Measurements from ENCODE around the gene ITIH3.

ITIH3 gene

DNA sequence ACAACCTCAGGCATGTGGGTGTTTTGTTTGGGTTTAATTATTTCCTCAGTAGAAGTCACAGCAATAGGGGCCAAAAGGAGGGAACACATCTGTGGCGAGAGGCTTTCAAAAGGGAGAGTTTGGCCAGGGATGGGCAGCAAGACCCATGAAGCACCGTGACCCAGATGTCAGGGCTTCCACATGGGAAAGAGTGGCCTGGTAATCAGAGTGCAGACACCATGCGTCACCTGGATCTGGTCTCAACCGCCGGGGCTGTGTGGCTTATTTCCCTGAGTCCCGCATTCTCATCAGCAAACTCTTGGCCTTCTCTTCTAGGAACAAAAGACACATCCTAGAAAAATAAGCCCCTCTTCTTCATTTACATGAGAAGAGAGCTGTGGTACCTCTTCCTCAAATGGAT lies 52.6 kb downstream of the ITIH3 start:
- in situ Hi-C loops (cut with HindIII; ENCODE audit: low sequenced_read_pairs) = no loop called here
- no peak overlapping the region for H3K4me3 ChIP-seq (ENCODE audit: low read depth, low read length)

DNA sequence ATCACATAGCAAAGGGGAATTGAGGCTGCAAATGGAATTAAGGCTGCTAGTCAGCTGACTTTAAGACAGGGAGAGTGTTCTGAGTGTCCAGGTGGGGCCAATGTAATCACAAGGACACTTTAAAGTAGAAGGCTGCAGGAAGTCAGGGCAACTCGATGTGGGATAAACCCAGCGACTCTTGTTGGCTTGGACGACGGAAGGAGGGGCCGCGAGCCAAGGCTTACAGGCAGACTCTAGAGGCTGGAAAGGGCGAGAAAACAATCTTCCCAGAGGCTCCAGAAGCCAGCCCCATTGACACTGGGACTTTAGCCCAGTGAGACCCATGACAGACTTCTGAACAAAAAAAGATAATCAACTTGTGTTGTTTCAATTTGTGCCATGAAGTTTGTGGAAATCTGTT lies 53.1 kb downstream of the ITIH3 start:
- H3K4me3 ChIP-seq (ENCODE audit: low read depth, low read length) = no peak overlapping the region
- TF ChIP-seq, protein P1, sequence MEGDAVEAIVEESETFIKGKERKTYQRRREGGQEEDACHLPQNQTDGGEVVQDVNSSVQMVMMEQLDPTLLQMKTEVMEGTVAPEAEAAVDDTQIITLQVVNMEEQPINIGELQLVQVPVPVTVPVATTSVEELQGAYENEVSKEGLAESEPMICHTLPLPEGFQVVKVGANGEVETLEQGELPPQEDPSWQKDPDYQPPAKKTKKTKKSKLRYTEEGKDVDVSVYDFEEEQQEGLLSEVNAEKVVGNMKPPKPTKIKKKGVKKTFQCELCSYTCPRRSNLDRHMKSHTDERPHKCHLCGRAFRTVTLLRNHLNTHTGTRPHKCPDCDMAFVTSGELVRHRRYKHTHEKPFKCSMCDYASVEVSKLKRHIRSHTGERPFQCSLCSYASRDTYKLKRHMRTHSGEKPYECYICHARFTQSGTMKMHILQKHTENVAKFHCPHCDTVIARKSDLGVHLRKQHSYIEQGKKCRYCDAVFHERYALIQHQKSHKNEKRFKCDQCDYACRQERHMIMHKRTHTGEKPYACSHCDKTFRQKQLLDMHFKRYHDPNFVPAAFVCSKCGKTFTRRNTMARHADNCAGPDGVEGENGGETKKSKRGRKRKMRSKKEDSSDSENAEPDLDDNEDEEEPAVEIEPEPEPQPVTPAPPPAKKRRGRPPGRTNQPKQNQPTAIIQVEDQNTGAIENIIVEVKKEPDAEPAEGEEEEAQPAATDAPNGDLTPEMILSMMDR (IDR thresholded peaks at IDR 0.05; ENCODE audit: low read depth, low read length, missing control alignments) = no peak
- in situ Hi-C loops (cut with HindIII; ENCODE audit: low sequenced_read_pairs) = no loop called here
- DNase-seq (ENCODE audit: low read depth) = no peak

More for the DNA sequence above, 52.6 kb downstream of the ITIH3 start:
- DNase-seq (ENCODE audit: low read depth) = no peak
- TF ChIP-seq, protein P1 (IDR thresholded peaks at IDR 0.05; ENCODE audit: low read depth, low read length, missing control alignments) = no peak

DNA sequence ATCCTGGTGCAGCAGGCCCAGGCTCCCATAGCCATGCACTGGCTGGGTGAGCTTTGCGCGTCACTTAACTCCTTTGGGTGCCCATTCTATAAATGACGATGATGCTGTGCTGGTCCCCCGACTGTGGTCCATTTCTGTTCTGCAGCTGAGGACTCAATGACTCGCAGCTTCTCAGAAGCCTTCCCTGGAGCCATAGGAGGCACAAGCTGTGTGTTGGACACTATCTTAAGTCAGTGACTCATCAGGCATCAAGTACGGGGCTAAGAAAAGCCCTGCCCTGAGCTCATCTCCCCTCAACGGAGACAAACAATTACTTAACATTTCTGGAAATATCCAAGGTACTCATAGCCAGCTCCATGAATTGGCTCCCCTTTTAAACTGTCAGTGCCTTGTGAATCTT lies 54.0 kb downstream of the ITIH3 start:
- DNase-seq (ENCODE audit: low read depth) = peak; percentile 31
- TF ChIP-seq, protein P1 (IDR thresholded peaks at IDR 0.05; ENCODE audit: low read depth, low read length, missing control alignments) = no peak
- in situ Hi-C loops (cut with HindIII; ENCODE audit: low sequenced_read_pairs) = no loop called here
- H3K4me3 ChIP-seq (ENCODE audit: low read depth, low read length) = no peak overlapping the region

DNA sequence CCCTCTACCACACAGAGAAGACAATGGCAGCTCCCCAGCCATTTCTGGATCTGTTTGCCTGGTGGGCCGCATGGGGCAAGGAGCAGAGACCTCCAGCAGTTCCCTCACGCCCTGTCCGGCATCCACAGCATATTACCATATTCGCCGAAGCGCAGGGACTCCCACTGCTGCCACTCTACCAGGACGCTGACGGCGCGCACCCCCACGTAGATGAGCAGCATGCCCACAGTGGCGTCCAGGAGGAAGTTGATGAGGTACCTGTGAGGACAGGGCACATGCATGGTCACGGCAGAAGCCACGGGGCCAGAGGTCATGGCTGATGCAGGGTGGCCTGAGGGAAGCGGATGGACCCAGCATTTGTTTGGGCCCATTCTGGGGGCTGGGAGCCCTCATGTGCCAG lies 55.1 kb downstream of the ITIH3 start:
- H3K4me3 ChIP-seq (ENCODE audit: low read depth, low read length) = no peak overlapping the region
- TF ChIP-seq, protein P1 (IDR thresholded peaks at IDR 0.05; ENCODE audit: low read depth, low read length, missing control alignments) = no peak
- DNase-seq (ENCODE audit: low read depth) = no peak
- in situ Hi-C loops (cut with HindIII; ENCODE audit: low sequenced_read_pairs) = no loop called here

DNA sequence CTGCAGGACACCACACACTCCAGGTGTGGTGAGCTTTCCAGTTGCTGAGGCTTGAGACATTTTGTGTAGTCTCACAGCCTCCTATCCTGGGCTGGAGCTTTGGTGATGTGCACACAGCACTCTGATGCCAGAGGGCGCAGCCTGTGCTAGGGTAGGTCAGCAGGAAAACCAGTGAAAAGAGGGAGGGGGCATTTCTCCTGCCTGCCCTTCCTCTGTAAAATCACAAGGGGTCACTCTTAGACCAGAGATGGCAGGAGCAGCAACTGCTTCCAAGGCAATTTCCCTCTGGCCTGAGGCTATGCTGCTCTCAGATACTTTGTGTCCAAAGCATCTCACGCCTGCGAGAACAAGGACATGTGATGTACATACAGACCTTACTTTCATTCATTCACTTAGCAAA lies 56.8 kb downstream of the ITIH3 start:
- no peak overlapping the region for H3K4me3 ChIP-seq (ENCODE audit: low read depth, low read length)
- in situ Hi-C loops (cut with HindIII; ENCODE audit: low sequenced_read_pairs) = no loop called here
- TF ChIP-seq, protein P1 (IDR thresholded peaks at IDR 0.05; ENCODE audit: low read depth, low read length, missing control alignments) = peak; percentile 68
- peak; percentile 11 for DNase-seq (ENCODE audit: low read depth)

DNA sequence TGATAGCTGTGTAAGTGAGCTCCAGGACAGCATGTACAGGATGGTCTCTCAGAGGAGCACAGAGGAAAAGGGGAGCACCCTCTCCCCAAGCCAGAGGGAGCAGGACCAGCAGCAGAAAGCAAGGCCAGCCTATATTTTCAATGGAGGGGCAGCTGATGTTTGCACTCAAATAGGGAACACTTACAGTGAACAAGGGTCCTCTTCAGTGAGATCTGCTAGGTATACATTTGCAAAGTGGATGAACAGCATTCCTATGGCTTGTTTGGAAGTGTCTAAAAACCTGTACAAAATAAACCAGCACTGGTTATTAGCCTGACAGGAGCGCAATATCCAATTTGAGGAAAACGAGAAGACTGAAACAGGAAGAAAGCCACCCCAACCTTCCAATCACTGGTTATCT lies 57.8 kb downstream of the ITIH3 start:
- no peak overlapping the region for H3K4me3 ChIP-seq (ENCODE audit: low read depth, low read length)
- in situ Hi-C loops (cut with HindIII; ENCODE audit: low sequenced_read_pairs) = no loop called here
- TF ChIP-seq, protein P1 (IDR thresholded peaks at IDR 0.05; ENCODE audit: low read depth, low read length, missing control alignments) = no peak
- no peak for DNase-seq (ENCODE audit: low read depth)

DNA sequence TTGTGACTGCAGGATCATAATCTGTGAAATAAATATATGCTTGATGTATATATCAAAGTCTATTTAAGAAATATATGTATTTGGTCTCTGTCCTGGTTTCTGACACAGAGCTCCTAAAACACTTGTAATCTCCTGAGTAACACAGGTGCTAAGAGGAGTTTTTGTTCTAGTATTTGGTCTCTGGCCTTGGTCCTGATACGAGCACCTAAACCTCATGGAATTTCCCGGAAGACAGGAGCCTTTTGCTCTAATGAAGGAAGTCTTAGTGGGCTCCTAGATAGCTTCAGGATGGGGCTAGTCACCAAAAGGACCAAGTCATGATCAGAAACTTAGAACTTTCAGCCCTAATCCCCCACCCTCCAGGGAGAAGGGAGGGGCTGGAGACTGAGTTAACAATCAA lies 59.4 kb downstream of the ITIH3 start:
- TF ChIP-seq, protein P1 (IDR thresholded peaks at IDR 0.05; ENCODE audit: low read depth, low read length, missing control alignments) = no peak
- in situ Hi-C loops (cut with HindIII; ENCODE audit: low sequenced_read_pairs) = no loop called here
- H3K4me3 ChIP-seq (ENCODE audit: low read depth, low read length) = no peak overlapping the region
- no peak for DNase-seq (ENCODE audit: low read depth)
